GM08714 (cell line): ENCODE measurements around the gene MBD4.
A peak's percentile ranks its signal among the peaks of the same experiment; 100 is the strongest.
"Not testable (repeated sequence)": the region's sequence is repeated elsewhere in the genome, so short reads cannot be mapped to it uniquely, and the experiment has no call there.

ENCODE experiments used
- H3K4me3 ChIP-seq: fragments of 200-500 bp; sonication (Bioruptor generic); 2 replicates; pipeline ENCODE4 v1.5.1; 2014; ENCODE audit warnings: mild to moderate bottlenecking, low read length, inconsistent platforms
- ZNF274 ChIP-seq: IDR thresholded peaks from 2 replicates; pipeline ENCODE4 v1.6.1; 2012; ENCODE audit warnings: mild to moderate bottlenecking, low read depth, low read length

Gene MBD4

DNA sequence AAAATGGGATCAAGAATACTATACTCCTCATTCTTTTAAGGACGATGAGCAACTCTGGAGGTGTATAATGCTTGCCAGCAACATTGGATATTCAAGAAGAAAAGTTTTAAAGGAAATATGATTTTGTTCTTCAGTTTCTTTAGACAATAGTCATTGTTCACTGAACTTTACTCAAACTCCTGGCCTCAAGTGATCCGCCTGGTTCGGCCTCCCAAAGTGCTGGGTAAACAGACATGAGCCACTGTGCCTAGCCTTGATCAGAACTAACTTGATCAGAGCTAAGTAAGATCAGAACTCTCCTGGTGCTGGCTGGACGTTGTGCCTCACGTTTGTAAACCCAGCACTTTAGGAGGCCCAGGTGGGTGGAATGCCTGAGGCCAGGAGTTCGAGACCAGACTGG, 23.9 kb downstream of the MBD4 start:
- no peak for TF ChIP-seq ZNF274
- H3K4me3 ChIP-seq: no peak overlapping the region

- no peak overlapping the region for H3K4me3 ChIP-seq
- TF ChIP-seq ZNF274: no peak
Observed at GRCh38 chr3:129415378-129415777, 24.4 kb downstream of the MBD4 start.

DNA sequence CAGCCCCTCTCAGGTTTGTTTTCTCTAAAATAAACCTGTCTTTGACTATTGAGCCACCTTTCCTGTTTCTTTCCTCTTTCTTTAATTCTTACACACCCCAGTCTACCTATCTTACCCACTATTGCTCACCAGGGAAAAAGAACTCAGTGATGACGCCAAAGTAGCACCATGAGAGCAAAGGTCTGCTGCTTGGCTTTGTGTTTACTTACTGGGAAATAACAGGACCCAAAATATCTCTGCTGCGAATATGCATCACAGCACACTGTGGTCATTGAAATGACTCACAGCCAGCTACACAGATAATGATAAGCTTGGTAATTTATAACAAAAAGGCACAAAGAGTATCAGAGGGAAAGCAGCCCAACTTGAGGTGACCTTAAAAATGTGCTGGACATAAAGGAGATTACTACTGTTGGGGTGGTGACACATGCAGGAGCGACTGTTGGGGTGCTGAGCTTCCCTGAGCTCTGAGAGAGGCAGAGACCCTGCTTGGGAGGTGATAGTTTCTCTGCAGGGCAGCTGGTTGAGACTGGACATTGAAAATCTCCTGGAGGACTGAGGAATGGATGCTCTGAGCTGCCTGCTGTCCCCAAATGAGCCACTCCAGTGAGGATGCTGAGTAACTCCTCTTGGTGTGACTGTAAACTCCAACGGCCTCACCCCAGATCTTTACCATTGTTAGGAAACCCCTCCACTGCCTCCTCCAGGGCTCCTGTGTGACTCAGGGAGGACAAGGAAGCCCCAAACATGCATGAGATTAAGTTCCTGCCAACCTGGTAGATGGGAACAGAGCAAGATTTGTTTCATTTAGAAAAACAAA, 25.9 kb downstream of the MBD4 start:
- no peak overlapping the region for H3K4me3 ChIP-seq
- no peak for TF ChIP-seq ZNF274

DNA sequence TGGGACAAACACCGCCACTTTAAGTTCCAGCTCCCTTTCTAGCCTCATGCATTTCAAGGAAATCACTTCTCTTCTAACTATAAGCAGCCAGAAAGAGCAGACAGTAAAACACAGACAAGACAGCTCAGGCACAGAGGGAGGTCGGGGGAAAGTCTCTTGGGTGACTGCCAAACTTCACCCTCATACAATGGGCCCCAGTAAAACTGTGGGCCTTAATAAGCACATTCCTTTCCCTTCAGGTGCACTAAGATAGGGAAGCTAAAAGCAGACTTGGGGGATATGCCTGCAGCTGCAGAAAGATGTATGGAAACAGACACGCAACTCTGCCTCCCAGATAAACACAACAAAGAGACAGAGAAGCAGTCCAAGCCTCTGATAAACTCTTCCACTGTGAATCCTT, 26.5 kb downstream of the MBD4 start:
- not testable (repeated sequence) for H3K4me3 ChIP-seq

- no peak overlapping the region for H3K4me3 ChIP-seq
- TF ChIP-seq ZNF274: no peak
Observed at GRCh38 chr3:129412542-129413198, 27.1 kb downstream of the MBD4 start.

GRCh38 chr3:129410971-129411370, 28.8 kb downstream of the MBD4 start:
- H3K4me3 ChIP-seq: no peak overlapping the region
- no peak for TF ChIP-seq ZNF274

DNA sequence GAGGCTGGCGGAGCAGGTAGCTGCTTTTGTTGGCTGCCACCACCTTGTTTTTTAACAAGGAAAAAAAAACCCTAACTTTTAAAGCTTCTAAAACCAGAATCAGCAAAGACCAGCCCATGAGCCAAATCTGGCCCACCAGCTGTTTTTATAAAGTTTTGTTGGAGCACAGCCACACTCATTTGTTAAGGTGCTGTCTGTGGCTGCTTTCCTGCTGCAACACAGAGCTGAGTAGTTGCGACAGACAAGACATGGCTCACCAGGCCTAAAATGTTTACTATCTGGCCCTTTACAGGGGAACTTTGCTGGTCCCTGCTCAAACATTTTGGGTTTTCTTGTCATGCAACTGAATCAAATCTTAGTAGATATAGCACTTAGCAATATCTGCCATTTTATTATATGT, 30.2 kb downstream of the MBD4 start:
- H3K4me3 ChIP-seq: no peak overlapping the region
- no peak for TF ChIP-seq ZNF274

- no peak overlapping the region for H3K4me3 ChIP-seq
- TF ChIP-seq ZNF274: no peak
Observed at GRCh38 chr3:129404610-129405009, 35.1 kb downstream of the MBD4 start.

- no peak for TF ChIP-seq ZNF274
- H3K4me3 ChIP-seq: no peak overlapping the region
Observed at GRCh38 chr3:129404130-129404529, 35.6 kb downstream of the MBD4 start.

- TF ChIP-seq ZNF274: no peak
- H3K4me3 ChIP-seq: no peak overlapping the region
Observed at GRCh38 chr3:129403450-129403849, 36.3 kb downstream of the MBD4 start.

DNA sequence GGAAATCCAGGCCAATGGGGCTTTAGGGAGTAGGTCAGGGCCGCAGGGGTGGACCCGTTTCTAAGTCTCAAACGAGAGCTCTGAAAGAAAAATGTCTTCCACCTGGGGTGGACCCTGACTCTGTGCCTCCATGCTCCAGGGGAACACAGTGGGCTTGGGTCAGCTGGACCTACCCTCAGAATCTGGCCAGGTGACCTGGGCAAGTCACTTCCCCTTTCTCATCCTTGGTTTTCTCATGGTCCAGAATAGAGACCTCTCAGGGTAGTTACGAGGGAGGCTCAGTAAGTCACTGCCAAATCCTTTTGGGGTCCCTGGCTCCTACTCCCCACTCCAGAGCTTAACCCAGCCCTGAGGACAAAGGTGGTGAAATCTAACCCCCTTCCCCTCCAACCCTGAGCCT, 37.1 kb downstream of the MBD4 start:
- H3K4me3 ChIP-seq: no peak overlapping the region
- TF ChIP-seq ZNF274: no peak

DNA sequence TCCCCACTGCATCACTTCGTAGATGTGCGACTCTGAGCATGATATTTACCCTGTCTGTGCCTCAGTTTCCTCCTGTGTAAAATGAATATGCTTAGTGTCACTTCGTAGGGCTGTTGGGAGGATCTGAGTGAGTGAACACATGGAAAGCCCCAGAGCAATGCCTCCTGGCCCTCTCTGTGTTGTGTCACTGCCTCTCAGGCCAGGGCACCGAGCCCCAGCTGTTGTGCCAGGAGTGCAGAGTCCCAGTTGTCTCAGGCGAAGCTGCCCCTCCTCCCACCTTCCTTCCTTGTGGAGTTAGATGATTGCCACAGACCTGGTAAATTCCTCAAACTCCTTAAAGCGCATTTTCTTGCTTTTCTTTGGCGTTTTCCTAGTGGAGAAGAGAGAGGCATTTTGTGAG, 37.5 kb downstream of the MBD4 start:
- no peak for TF ChIP-seq ZNF274
- H3K4me3 ChIP-seq: no peak overlapping the region

DNA sequence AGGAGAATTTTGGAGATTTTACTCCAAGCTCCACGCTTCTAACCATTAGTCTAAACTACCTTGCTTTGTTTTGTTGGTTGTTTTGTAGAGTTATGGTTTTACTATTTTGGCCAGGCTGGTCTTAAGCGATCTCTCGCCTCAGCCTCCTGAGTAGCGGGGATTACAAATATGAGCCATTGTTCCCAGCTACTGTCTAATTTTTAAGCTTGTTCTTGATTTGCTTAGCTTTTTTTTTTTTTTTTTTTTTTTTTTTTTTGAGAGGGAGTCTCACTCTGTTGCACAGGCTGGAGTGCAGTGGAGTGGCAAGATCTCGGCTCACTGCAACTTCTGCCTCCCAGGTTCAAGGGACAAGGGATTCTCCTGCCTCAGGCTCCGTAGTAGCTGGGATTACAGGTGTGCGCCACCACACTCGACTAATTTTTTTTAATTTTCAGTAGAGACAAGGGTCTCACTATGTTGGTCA, 39.8 kb downstream of the MBD4 start:
- peak overlapping the region; percentile 81; the same call in 1 of the 2 replicates for H3K4me3 ChIP-seq
- no peak for TF ChIP-seq ZNF274

GRCh38 chr3:129399145-129399894, 40.4 kb downstream of the MBD4 start:
- TF ChIP-seq ZNF274: no peak
- peak overlapping the region; percentile 81 for H3K4me3 ChIP-seq

DNA sequence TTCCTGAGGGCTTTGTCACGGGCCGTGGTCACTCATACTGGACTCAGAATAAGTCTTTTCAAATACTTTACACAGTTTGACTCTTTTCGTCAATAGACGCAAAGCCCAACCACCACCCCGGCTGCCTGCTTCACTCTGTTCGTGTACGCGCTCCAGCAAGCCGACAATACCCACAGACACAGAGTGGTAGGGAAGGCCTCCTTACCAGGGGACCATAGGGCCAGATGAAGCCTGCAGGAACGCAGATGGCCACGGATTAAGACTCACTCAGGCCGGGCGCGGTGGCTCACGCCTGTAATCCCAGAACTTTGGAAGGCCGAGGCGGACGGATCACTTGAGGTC, 41.0 kb downstream of the MBD4 start:
- TF ChIP-seq ZNF274: no peak
- H3K4me3 ChIP-seq: peak overlapping the region; percentile 81

DNA sequence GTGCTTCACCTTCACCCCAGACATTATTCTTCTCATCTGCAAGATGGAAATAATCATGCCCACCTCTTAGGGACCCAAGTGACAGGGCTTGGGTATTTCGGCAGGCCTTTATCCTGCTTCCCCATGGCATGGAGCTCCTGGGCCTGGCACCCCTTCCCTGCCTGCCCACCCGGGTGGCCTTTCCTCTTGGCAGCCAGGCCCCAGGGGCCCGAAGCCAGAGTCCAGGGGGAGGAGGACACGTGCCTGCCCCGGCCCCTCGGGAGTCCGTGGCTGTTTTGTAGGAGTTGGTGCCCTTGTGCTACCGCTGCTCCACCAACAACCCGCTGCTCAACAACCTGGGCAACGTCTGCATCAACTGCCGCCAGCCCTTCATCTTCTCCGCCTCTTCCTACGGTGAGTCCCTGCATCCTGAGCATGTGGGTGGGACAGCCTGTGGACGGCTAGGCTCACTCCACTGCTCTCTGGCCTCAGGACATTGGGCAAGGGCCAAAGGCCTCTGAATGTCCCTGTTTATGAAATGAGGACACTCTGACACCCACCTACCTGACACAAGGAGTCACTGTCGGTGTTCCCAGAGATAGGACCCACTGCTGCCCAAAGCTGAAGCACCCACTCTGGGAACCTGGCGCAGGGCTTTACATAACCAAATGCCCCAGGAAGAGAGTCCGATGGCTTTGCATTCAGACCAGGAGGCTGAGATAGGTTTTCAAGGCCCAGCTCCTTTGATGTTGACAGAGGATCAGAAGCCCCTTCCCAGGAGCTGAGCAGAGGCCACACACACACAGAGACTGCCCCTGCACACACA, 45.8 kb downstream of the MBD4 start:
- H3K4me3 ChIP-seq: not testable (repeated sequence)
